ENCODE measurements around the gene PIK3CG. TPM values are rescaled to one million over a fixed set of nuclear protein-coding genes. Genes with fewer than 3 reads are reported as not detected.
A peak's percentile ranks its signal among the peaks of the same experiment; 100 is the strongest.

Gene PIK3CG
- total RNA-seq, 6 donors from 2014 or later, result 7.1 to 21.9 (median 10.1) TPM

DNA sequence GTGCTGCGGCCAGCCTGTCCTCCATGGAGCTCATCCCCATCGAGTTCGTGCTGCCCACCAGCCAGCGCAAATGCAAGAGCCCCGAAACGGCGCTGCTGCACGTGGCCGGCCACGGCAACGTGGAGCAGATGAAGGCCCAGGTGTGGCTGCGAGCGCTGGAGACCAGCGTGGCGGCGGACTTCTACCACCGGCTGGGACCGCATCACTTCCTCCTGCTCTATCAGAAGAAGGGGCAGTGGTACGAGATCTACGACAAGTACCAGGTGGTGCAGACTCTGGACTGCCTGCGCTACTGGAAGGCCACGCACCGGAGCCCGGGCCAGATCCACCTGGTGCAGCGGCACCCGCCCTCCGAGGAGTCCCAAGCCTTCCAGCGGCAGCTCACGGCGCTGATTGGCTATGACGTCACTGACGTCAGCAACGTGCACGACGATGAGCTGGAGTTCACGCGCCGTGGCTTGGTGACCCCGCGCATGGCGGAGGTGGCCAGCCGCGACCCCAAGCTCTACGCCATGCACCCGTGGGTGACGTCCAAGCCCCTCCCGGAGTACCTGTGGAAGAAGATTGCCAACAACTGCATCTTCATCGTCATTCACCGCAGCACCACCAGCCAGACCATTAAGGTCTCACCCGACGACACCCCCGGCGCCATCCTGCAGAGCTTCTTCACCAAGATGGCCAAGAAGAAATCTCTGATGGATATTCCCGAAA, 2.7 kb downstream of the PIK3CG start:
- no peaks in the 10 kb centered on the region for H3K9me3 ChIP-seq
- H3K27me3 ChIP-seq, result no peaks in the 10 kb centered on the region
- no peak for TF ChIP-seq POLR2A (IDR thresholded peaks at IDR 0.05)
- no peak for TF ChIP-seq EP300 (IDR thresholded peaks at IDR 0.05)
- no peak for TF ChIP-seq POLR2AphosphoS5 (IDR thresholded peaks at IDR 0.05)
- TF ChIP-seq, protein P1, sequence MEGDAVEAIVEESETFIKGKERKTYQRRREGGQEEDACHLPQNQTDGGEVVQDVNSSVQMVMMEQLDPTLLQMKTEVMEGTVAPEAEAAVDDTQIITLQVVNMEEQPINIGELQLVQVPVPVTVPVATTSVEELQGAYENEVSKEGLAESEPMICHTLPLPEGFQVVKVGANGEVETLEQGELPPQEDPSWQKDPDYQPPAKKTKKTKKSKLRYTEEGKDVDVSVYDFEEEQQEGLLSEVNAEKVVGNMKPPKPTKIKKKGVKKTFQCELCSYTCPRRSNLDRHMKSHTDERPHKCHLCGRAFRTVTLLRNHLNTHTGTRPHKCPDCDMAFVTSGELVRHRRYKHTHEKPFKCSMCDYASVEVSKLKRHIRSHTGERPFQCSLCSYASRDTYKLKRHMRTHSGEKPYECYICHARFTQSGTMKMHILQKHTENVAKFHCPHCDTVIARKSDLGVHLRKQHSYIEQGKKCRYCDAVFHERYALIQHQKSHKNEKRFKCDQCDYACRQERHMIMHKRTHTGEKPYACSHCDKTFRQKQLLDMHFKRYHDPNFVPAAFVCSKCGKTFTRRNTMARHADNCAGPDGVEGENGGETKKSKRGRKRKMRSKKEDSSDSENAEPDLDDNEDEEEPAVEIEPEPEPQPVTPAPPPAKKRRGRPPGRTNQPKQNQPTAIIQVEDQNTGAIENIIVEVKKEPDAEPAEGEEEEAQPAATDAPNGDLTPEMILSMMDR (IDR thresholded peaks at IDR 0.05), result no peak
- H3K36me3 ChIP-seq, result peaks cover 0 to 3% (median 1%) of the 10 kb centered on the region in 4 donors
- H3K4me1 ChIP-seq, result peaks cover 9 to 21% (median 14%) of the 10 kb centered on the region in 4 donors
- peak in 1 of 2 donors; percentile 78 for DNase-seq
- H3K4me3 ChIP-seq, result no peak overlapping the region
- 96 to 97% methylated on average over 50 to 53 of the region's 54 CpGs for WGBS, 2 donors
- peak overlapping the region in 1 of 4 donors; percentile 58 for H3K27ac ChIP-seq
- peak in 1 of 2 donors; percentile 25 for ATAC-seq (ENCODE audit: low FRiP score in 2 of 2)

DNA sequence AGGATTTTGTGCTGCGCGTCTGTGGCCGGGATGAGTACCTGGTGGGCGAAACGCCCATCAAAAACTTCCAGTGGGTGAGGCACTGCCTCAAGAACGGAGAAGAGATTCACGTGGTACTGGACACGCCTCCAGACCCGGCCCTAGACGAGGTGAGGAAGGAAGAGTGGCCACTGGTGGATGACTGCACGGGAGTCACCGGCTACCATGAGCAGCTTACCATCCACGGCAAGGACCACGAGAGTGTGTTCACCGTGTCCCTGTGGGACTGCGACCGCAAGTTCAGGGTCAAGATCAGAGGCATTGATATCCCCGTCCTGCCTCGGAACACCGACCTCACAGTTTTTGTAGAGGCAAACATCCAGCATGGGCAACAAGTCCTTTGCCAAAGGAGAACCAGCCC, 3.3 kb downstream of the PIK3CG start:
- 93 to 95% methylated on average over 20 of the region's 20 CpGs for WGBS, 2 donors
- Histone ChIP-seq H3K4me1 (peaks cover 6 to 21% (median 14%) of the 10 kb centered on the region in 4 donors), H3K27me3 (no peaks in the 10 kb centered on the region), H3K9me3 (no peaks in the 10 kb centered on the region), H3K36me3 (peaks cover 0 to 3% (median 1%) of the 10 kb centered on the region in 4 donors), H3K4me3 (no peak overlapping the region), H3K27ac (no peak overlapping the region)
- no peak for DNase-seq
- ATAC-seq (ENCODE audit: low FRiP score in 2 of 2), result no peak
- no peak for TF ChIP-seq POLR2AphosphoS5 (IDR thresholded peaks at IDR 0.05)
- no peak for TF ChIP-seq POLR2A (IDR thresholded peaks at IDR 0.05)
- TF ChIP-seq, protein P1 (IDR thresholded peaks at IDR 0.05), result no peak
- TF ChIP-seq EP300 (IDR thresholded peaks at IDR 0.05), result no peak

DNA sequence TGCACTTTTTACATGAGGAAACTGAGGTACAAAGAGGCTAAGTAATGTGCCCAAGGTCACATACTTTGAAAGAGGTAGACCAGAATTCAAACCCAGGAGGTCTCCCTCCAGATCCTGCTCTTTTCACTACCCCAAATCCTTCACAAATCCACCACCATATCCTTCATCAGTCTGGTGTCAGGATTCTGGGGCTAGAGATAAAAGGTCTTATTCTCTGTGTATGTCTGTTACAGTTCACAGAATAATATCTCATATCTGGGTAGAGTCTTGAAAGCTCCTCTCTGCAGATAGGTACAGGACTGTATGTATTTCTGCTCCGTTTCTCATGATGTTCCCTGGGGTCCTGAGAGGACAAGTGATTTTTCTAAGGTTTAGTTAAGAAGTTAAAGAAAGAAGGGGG, 4.9 kb downstream of the PIK3CG start:
- TF ChIP-seq POLR2AphosphoS5 (IDR thresholded peaks at IDR 0.05) (no peak), POLR2A (IDR thresholded peaks at IDR 0.05) (no peak), EP300 (IDR thresholded peaks at IDR 0.05) (no peak)
- TF ChIP-seq, protein P1 (IDR thresholded peaks at IDR 0.05), result no peak
- Histone ChIP-seq H3K4me3 (no peak overlapping the region), H3K27me3 (no peaks in the 10 kb centered on the region), H3K9me3 (no peaks in the 10 kb centered on the region), H3K27ac (no peak overlapping the region), H3K36me3 (peaks cover 0 to 3% (median 1%) of the 10 kb centered on the region in 4 donors), H3K4me1 (peaks cover under 1 to 8% (median 2%) of the 10 kb centered on the region in 4 donors)
- no peak for ATAC-seq (ENCODE audit: low FRiP score in 2 of 2)
- WGBS, 2 donors, result 80 to 83% methylated on average over 1 of the region's 1 CpG
- no peak for DNase-seq

DNA sequence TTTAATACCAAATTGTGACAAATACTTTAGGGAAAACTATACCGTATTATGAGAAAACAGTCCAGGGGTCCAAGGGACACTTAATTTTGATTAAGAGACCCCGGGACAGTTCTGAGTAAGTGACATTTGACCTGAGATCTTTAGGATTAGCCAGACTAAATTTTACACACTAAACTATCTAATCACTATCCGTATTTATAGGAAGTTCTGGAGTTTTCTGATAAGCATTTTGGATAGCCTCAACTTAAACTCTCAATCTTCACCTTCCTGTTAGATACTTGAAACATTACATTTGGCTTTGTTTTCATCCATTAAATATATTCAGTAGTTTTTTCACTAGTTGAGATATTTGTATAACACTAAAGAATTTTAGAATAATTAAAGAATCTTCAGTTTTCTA, 5.4 kb downstream of the PIK3CG start:
- Histone ChIP-seq H3K36me3 (peaks cover 0 to 3% (median 1%) of the 10 kb centered on the region in 4 donors), H3K4me3 (no peak overlapping the region), H3K4me1 (peaks cover 0 to 8% (median 1%) of the 10 kb centered on the region in 4 donors), H3K27ac (no peak overlapping the region), H3K9me3 (no peaks in the 10 kb centered on the region), H3K27me3 (no peaks in the 10 kb centered on the region)
- no peak for ATAC-seq (ENCODE audit: low FRiP score in 2 of 2)
- DNase-seq, result no peak
- no peak for TF ChIP-seq POLR2A (IDR thresholded peaks at IDR 0.05)
- TF ChIP-seq POLR2AphosphoS5 (IDR thresholded peaks at IDR 0.05), result no peak
- WGBS, 2 donors, result 37 to 43% methylated on average over 3 of the region's 3 CpGs

DNA sequence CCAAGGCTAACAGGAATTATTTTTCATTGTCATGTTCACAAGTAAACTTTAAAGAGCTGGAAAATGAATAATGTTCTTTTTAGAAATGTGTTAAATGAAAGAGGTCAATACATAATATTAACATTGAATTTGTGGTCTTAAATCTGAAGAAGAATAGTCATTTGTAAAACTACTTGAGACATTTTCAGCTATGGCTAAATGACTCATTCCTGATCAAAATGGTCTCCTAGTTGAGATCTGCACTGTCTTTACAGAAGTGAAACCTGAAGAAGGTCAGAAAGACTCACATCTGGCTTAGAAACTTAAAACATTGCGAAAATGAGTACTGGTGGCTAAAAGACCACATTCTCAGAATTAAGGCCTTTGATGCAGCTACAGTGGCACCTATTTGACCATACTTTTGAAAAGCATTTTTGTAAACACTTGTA, 5.9 kb downstream of the PIK3CG start:
- ATAC-seq (ENCODE audit: low FRiP score in 2 of 2) (peak in 1 of 2 donors; percentile 75), DNase-seq (no peak)
- Histone ChIP-seq H3K27ac (peak overlapping the region in 1 of 4 donors; percentile 2), H3K9me3 (no peaks in the 10 kb centered on the region), H3K27me3 (no peaks in the 10 kb centered on the region), H3K36me3 (peaks cover 0 to 3% (median 1%) of the 10 kb centered on the region in 4 donors), H3K4me1 (peaks cover 0 to 8% (median 1%) of the 10 kb centered on the region in 4 donors), H3K4me3 (no peak overlapping the region)
- no peak for TF ChIP-seq EP300 (IDR thresholded peaks at IDR 0.05)
- TF ChIP-seq, protein P1 (IDR thresholded peaks at IDR 0.05), result no peak
- TF ChIP-seq POLR2AphosphoS5 (IDR thresholded peaks at IDR 0.05), result no peak
- TF ChIP-seq POLR2A (IDR thresholded peaks at IDR 0.05), result no peak
- WGBS, 2 donors, result 72 to 73% methylated on average over 1 of the region's 1 CpG

Data from upper lobe of left lung (tissue), 6 donors.